Measurements from ENCODE around the gene PPP2R3C.

- TF ChIP-seq EZH2phosphoT487 (IDR thresholded peaks at IDR 0.05; ENCODE audit: insufficient read depth, low read depth) (no peak), EZH2 (IDR thresholded peaks at IDR 0.05; ENCODE audit: insufficient read depth, poor library complexity, severe bottlenecking) (no peak)
These were observed 76.6 kb downstream of the PPP2R3C start for GRCh38 chr14:35044939-35045797.
